B cell (primary cell): Measurements from ENCODE around the gene CD109. TPM values are rescaled to one million over a fixed set of nuclear protein-coding genes. Genes with fewer than 3 reads are reported as not detected.

ENCODE experiments used
- ATAC-seq: fragments of 200-7000 bp; cut with Tn5 transposase; one replicate; pipeline ENCODE4 v1.10.0; 2021; ENCODE audit warnings: low read depth, mild to moderate bottlenecking, moderate number of reproducible peaks, moderate library complexity
- CTCF ChIA-PET: fragments of 350-600 bp; sonication (Branson Sonifier 250); formaldehyde crosslinking; loops from one replicate; lab custom pipeline; 2021; ENCODE audit warnings: antibody characterized with exemption, inconsistent platforms; lab: Charles Lee
- POLR2A ChIA-PET: fragments of 350-600 bp; sonication (Branson Sonifier 250); formaldehyde crosslinking; loops from one replicate; lab custom pipeline; 2021; ENCODE audit warnings: antibody characterized with exemption; lab: Charles Lee
- DNase-seq: peaks from one replicate; pipeline ENCODE4 v3.0.0; 2013
- H2AFZ ChIP-seq: 2 replicates; pipeline ENCODE4 v1.6.1; 2012; ENCODE audit warnings: mild to moderate bottlenecking, low read depth, low read length; ENCODE audit not compliant: insufficient read depth, poor library complexity, severe bottlenecking
- H3K27ac ChIP-seq, 2 donors: 1 replicate in 1 of 2; 2 replicates in 1 of 2; pipeline ENCODE4 v1.5.1; 2012 to 2013; ENCODE audit warnings: low read length in 2 of 2, mild to moderate bottlenecking in 2 of 2, moderate library complexity in 1 of 2
- H3K27me3 ChIP-seq, 4 experiments: fragments of 200-600 bp in 1 of 4; sonication (generic) in 1 of 4; replicated peaks in 1 of 4; 1 replicate in 2 of 4; 2 replicates in 2 of 4; pipeline versions ENCODE4 v1.6.1 to v1.7.0; 2013 to 2016; ENCODE audit warnings: low read length in 3 of 4, mild to moderate bottlenecking in 2 of 4, mixed read lengths in 1 of 4, moderate library complexity in 1 of 4; ENCODE audit not compliant: insufficient read depth in 4 of 4, control insufficient read depth in 3 of 4; ENCODE audit errors: control extremely low read depth in 1 of 4
- H3K36me3 ChIP-seq, 2 experiments: replicated peaks in 1 of 2; 1 replicate in 1 of 2; 2 replicates in 1 of 2; pipeline versions ENCODE4 v1.6.1 to v1.7.1; 2013; ENCODE audit warnings: low read length in 1 of 2; ENCODE audit not compliant: insufficient read depth in 2 of 2, control insufficient read depth in 1 of 2; ENCODE audit errors: control extremely low read depth in 1 of 2, extremely low read depth in 1 of 2
- H3K4me1 ChIP-seq, 2 donors: fragments of 200-600 bp in 1 of 2; sonication (generic) in 1 of 2; 1 replicate in 1 of 2; 2 replicates in 1 of 2; pipeline versions ENCODE4 v1.5.1 to v1.6.1; 2013 to 2017; ENCODE audit warnings: low read length in 2 of 2; ENCODE audit not compliant: control insufficient read depth in 2 of 2, insufficient read depth in 2 of 2
- H3K4me2 ChIP-seq: replicated peaks from 2 replicates; pipeline ENCODE3; 2012; ENCODE audit warnings: mild to moderate bottlenecking, low read depth, low read length; ENCODE audit not compliant: poor library complexity, severe bottlenecking
- H3K4me3 ChIP-seq, 5 experiments: fragments of 200-600 bp in 1 of 5; sonication (generic) in 1 of 5; 1 replicate in 3 of 5; 2 replicates in 2 of 5; pipeline versions ENCODE4 v1.5.1 to v1.7.0; 2011 to 2016; ENCODE audit warnings: low read length in 4 of 5, mild to moderate bottlenecking in 4 of 5, low read depth in 2 of 5, control low read depth in 1 of 5, moderate library complexity in 1 of 5; ENCODE audit not compliant: insufficient read depth in 1 of 5; ENCODE audit errors: control extremely low read depth in 1 of 5, extremely low read depth in 1 of 5
- H3K79me2 ChIP-seq: fragments of 200-600 bp; sonication (generic); one replicate; pipeline ENCODE4 v1.6.0; 2016; ENCODE audit warnings: low read length; ENCODE audit not compliant: control insufficient read depth, insufficient read depth
- H3K9ac ChIP-seq: fragments of 200-600 bp; sonication (generic); 2 replicates; pipeline ENCODE4 v1.6.1; 2017; ENCODE audit warnings: mild to moderate bottlenecking, low read length, moderate library complexity
- H3K9me3 ChIP-seq, 3 donors: one replicate each; pipeline versions ENCODE4 v1.6.1 to v1.7.1; 2013; ENCODE audit warnings: low read length in 2 of 3; ENCODE audit not compliant: control insufficient read depth in 2 of 3, insufficient read depth in 1 of 3; ENCODE audit errors: control extremely low read depth in 1 of 3
- H4K20me1 ChIP-seq: 2 replicates; pipeline ENCODE4 v1.6.0; 2012; ENCODE audit warnings: mild to moderate bottlenecking, low read length; ENCODE audit not compliant: insufficient read depth, control insufficient read depth, poor library complexity, severe bottlenecking
- H3K27ac Mint-ChIP-seq: one replicate; pipeline ENCODE4 v1.8.0; 2021; ENCODE audit warnings: mixed read lengths
- H3K27me3 Mint-ChIP-seq: one replicate; pipeline ENCODE4 v1.8.0; 2021; ENCODE audit warnings: mixed read lengths
- H3K4me1 Mint-ChIP-seq: one replicate; pipeline ENCODE4 v1.8.0; 2021; ENCODE audit warnings: mixed read lengths
- H3K4me3 Mint-ChIP-seq: one replicate; pipeline ENCODE4 v1.8.0; 2021; ENCODE audit warnings: mixed read lengths
- H3K9me3 Mint-ChIP-seq: one replicate; pipeline ENCODE4 v1.8.0; 2022; ENCODE audit warnings: mixed read lengths; ENCODE audit not compliant: insufficient read depth
- CTCF ChIP-seq: fragments of 200-600 bp; IDR thresholded peaks from one replicate; pipeline ENCODE4 v1.8.0; 2022; ENCODE audit warnings: antibody characterized with exemption, mild to moderate bottlenecking
- EZH2 ChIP-seq: IDR thresholded peaks from 2 replicates; pipeline ENCODE4 v1.6.1; 2012; ENCODE audit warnings: borderline replicate concordance, low read depth, mild to moderate bottlenecking, moderate library complexity, low read length; ENCODE audit not compliant: insufficient read depth, poor library complexity, severe bottlenecking
- WGBS: methylation state at CpG from one replicate; pipeline ENCODE4 v1.1.5; 2013; ENCODE audit warnings: missing lambda C conversion rate; ENCODE audit not compliant: insufficient coverage; 5-methylcytosine and 5-hydroxymethylcytosine counted together
- intact Hi-C: fragments of 100-400 bp; cut with micrococcal nuclease; formaldehyde crosslinking; loops from one replicate; pipeline ENCODE4 v1.10.0; 2022
- polyA plus RNA-seq: library from polyadenylated mRNA; depleted of rRNA; stranded (reverse); fragments of >200 nt; gene quantifications from 2 replicates; pipeline ENCODE4 v1.2.3, GENCODE V29; 2012
- total RNA-seq, 2 donors: library from RNA; stranded (reverse); fragments of 120-200 nt in 1 of 2; gene quantifications; 1 replicate in 1 of 2; 2 replicates in 1 of 2; pipeline versions ENCODE4 v1.2.3 to v1.2.4, GENCODE V29; 2013 to 2022

Gene CD109
- total and polyA plus RNA-seq, 2 donors (not counting 1 experiment from before 2014, with no cell fraction given), result 0.15 TPM; not detected in 1

GRCh38 chr6:73858376-73858775, 162.4 kb downstream of the CD109 start:
- POLR2A ChIA-PET, result no interaction called here
- intact Hi-C loops, result no loop called here
- Histone ChIP-seq H4K20me1 (no peaks in the 10 kb centered on the region), H3K4me3 (no peak overlapping the region), H3K36me3 (no peaks in the 10 kb centered on the region), H3K79me2 (no peaks in the 10 kb centered on the region), H3K27ac (no peak overlapping the region), H3K4me2 (no peak overlapping the region), H2AFZ (no peak overlapping the region), H3K9ac (no peak overlapping the region), H3K4me1 (no peaks in the 10 kb centered on the region), H3K27me3 (no peaks in the 10 kb centered on the region), H3K9me3 (no peaks in the 10 kb centered on the region)
- no peak overlapping the region for H3K4me3 Mint-ChIP-seq
- no peaks in the 10 kb centered on the region for H3K4me1 Mint-ChIP-seq
- no peak overlapping the region for H3K27ac Mint-ChIP-seq
- DNase-seq (no peak), ATAC-seq (no peak)
- WGBS, result no CpG with 5 or more reads among the region's 1 CpG
- H3K27me3 Mint-ChIP-seq, result peaks cover 12% of the 10 kb centered on the region
- TF ChIP-seq CTCF, result no peak
- no peak for TF ChIP-seq EZH2
- no peaks in the 10 kb centered on the region for H3K9me3 Mint-ChIP-seq
- CTCF ChIA-PET, result interaction anchor here (1.5 kb wide), 1 partner anchor 1351 kb away, joined by 7 read pairs; no protein-coding TSS in a partner anchor

- Histone ChIP-seq H3K9ac (no peak overlapping the region), H3K27ac (no peak overlapping the region), H3K79me2 (no peaks in the 10 kb centered on the region), H3K27me3 (no peaks in the 10 kb centered on the region), H3K9me3 (no peaks in the 10 kb centered on the region), H3K4me3 (no peak overlapping the region), H3K4me1 (no peaks in the 10 kb centered on the region), H3K4me2 (no peak overlapping the region), H4K20me1 (no peaks in the 10 kb centered on the region), H2AFZ (no peak overlapping the region), H3K36me3 (no peaks in the 10 kb centered on the region)
- TF ChIP-seq EZH2, result no peak
- TF ChIP-seq CTCF, result no peak
- no peak overlapping the region for H3K27ac Mint-ChIP-seq
- DNase-seq (no peak), ATAC-seq (no peak)
- ChIA-PET CTCF (no interaction called here), POLR2A (no interaction called here)
- peaks cover 12% of the 10 kb centered on the region for H3K27me3 Mint-ChIP-seq
- H3K4me1 Mint-ChIP-seq, result no peaks in the 10 kb centered on the region
- H3K4me3 Mint-ChIP-seq, result no peak overlapping the region
- WGBS, result no CpG with 5 or more reads among the region's 1 CpG
- H3K9me3 Mint-ChIP-seq, result no peaks in the 10 kb centered on the region
- intact Hi-C loops, result no loop called here
Measured at GRCh38 chr6:73860303-73860702, 164.3 kb downstream of the CD109 start.
